Activated CD8-positive, alpha-beta memory T cell treated with anti-CD3 and anti-CD28 coated beads, Interleukin-2, amount 50 U/mL, for 4 hours (primary cell): ENCODE data around the gene PLA2G4D.

ENCODE experiments used
- DNase-seq: peaks from one replicate; pipeline ENCODE4 v3.0.0-alpha.2; 2020

Gene PLA2G4D

GRCh38 chr15:42070976-42071350 is 23.4 kb downstream of the PLA2G4D start:
- DNase-seq: no peak

GRCh38 chr15:42070279-42070975 is 23.9 kb downstream of the PLA2G4D start:
- no peak for DNase-seq

- no peak for DNase-seq
Observed at GRCh38 chr15:42069496-42070278, 24.7 kb downstream of the PLA2G4D start.

- DNase-seq: no peak
Observed at GRCh38 chr15:42069025-42069424, 25.3 kb downstream of the PLA2G4D start.

GRCh38 chr15:42068601-42069000 is 25.8 kb downstream of the PLA2G4D start:
- DNase-seq: no peak

- DNase-seq: no peak
Observed at GRCh38 chr15:42066764-42067415, 27.5 kb downstream of the PLA2G4D start.

- no peak for DNase-seq
Observed at GRCh38 chr15:42065468-42065867, 28.9 kb downstream of the PLA2G4D start.

GRCh38 chr15:42065033-42065432 is 29.3 kb downstream of the PLA2G4D start:
- no peak for DNase-seq

- DNase-seq: no peak
Observed at GRCh38 chr15:42064271-42064670, 30.1 kb downstream of the PLA2G4D start.

- no peak for DNase-seq
Observed at GRCh38 chr15:42063122-42063848, 31.1 kb downstream of the PLA2G4D start.

- no peak for DNase-seq
Observed at GRCh38 chr15:42062284-42062806, 32.0 kb downstream of the PLA2G4D start.

GRCh38 chr15:42060797-42061196 is 33.6 kb downstream of the PLA2G4D start:
- DNase-seq: no peak

- no peak for DNase-seq
Observed at GRCh38 chr15:42060477-42060763, 33.9 kb downstream of the PLA2G4D start.

GRCh38 chr15:42059661-42060476 is 34.5 kb downstream of the PLA2G4D start:
- peak; percentile 75 for DNase-seq

- no peak for DNase-seq
Observed at GRCh38 chr15:42058791-42059190, 35.6 kb downstream of the PLA2G4D start.

GRCh38 chr15:42057799-42058646 is 36.3 kb downstream of the PLA2G4D start:
- no peak for DNase-seq

- peak; percentile 45 for DNase-seq
Observed at GRCh38 chr15:42056934-42057798, 37.2 kb downstream of the PLA2G4D start.

GRCh38 chr15:42053914-42054313 is 40.4 kb downstream of the PLA2G4D start:
- no peak for DNase-seq

GRCh38 chr15:42053010-42053409 is 41.4 kb downstream of the PLA2G4D start:
- DNase-seq: no peak
